HL-60 (cell line): ENCODE data around the gene CTDP1.

ENCODE experiments used
- GABPA ChIP-seq: IDR thresholded peaks from 2 replicates; pipeline ENCODE4 v1.6.1; 2012; ENCODE audit warnings: low read depth
- POLR2AphosphoS5 ChIP-seq: IDR thresholded peaks from 2 replicates; pipeline ENCODE4 v1.6.1; 2012; ENCODE audit warnings: low read depth
- SPI1 ChIP-seq: IDR thresholded peaks from 2 replicates; pipeline ENCODE4 v1.6.1; 2012; ENCODE audit warnings: low read depth, mild to moderate bottlenecking, borderline replicate concordance
- TF ChIP-seq, protein P1 (sequence below): IDR thresholded peaks from one replicate; pipeline ENCODE4 v1.5.1; 2011; ENCODE audit warnings: low read length, control low read depth, inconsistent platforms; ENCODE audit not compliant: insufficient read depth
- TF ChIP-seq, protein P2 (sequence below): IDR thresholded peaks from 2 replicates; pipeline ENCODE4 v1.6.1; 2012; ENCODE audit warnings: low read depth; ENCODE audit not compliant: insufficient replicate concordance

DNA sequence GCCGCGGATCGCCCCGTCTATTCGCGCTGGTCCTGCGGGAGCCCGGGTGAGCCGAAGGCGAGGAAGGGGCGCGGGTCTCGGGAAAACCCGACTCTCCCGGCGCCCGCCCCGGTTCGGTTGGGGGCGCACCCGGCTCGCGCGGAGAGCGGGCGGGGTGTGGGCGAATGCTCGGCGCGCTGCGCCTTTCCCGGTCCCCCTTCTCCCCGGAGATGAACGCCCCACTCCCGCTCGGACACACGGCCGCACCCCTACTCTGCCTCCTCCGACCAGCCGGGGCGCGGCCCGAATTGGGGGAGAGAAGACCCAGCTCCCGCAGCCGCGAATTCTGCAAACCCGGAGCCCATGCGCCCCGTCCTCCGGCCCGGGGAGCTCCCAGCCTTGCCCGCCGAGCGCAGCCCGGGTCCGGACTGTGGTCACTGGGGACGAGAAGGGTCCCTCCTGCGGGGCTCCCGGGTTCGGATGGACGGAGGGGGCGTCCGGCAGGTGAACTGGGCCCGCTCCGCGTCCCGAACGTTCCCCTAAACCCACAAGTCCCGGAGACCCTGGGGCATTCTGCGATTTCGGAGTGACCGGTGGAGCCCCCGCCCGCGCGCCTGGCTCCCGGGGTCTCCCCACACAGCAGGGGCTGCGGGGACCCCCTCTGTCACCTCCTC is 118.9 kb downstream of the CTDP1 start:
- TF ChIP-seq, protein P1, sequence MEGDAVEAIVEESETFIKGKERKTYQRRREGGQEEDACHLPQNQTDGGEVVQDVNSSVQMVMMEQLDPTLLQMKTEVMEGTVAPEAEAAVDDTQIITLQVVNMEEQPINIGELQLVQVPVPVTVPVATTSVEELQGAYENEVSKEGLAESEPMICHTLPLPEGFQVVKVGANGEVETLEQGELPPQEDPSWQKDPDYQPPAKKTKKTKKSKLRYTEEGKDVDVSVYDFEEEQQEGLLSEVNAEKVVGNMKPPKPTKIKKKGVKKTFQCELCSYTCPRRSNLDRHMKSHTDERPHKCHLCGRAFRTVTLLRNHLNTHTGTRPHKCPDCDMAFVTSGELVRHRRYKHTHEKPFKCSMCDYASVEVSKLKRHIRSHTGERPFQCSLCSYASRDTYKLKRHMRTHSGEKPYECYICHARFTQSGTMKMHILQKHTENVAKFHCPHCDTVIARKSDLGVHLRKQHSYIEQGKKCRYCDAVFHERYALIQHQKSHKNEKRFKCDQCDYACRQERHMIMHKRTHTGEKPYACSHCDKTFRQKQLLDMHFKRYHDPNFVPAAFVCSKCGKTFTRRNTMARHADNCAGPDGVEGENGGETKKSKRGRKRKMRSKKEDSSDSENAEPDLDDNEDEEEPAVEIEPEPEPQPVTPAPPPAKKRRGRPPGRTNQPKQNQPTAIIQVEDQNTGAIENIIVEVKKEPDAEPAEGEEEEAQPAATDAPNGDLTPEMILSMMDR, result no peak
- TF ChIP-seq, protein P2, sequence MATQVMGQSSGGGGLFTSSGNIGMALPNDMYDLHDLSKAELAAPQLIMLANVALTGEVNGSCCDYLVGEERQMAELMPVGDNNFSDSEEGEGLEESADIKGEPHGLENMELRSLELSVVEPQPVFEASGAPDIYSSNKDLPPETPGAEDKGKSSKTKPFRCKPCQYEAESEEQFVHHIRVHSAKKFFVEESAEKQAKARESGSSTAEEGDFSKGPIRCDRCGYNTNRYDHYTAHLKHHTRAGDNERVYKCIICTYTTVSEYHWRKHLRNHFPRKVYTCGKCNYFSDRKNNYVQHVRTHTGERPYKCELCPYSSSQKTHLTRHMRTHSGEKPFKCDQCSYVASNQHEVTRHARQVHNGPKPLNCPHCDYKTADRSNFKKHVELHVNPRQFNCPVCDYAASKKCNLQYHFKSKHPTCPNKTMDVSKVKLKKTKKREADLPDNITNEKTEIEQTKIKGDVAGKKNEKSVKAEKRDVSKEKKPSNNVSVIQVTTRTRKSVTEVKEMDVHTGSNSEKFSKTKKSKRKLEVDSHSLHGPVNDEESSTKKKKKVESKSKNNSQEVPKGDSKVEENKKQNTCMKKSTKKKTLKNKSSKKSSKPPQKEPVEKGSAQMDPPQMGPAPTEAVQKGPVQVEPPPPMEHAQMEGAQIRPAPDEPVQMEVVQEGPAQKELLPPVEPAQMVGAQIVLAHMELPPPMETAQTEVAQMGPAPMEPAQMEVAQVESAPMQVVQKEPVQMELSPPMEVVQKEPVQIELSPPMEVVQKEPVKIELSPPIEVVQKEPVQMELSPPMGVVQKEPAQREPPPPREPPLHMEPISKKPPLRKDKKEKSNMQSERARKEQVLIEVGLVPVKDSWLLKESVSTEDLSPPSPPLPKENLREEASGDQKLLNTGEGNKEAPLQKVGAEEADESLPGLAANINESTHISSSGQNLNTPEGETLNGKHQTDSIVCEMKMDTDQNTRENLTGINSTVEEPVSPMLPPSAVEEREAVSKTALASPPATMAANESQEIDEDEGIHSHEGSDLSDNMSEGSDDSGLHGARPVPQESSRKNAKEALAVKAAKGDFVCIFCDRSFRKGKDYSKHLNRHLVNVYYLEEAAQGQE, result no peak
- TF ChIP-seq POLR2AphosphoS5 (no peak), GABPA (0 out of 2 replicates have a peak, but pooled peaks have one; percentile 2), SPI1 (no peak)
